NCI-H1105 treated with DMSO at 0.1 percent for 48 hours (cell line): ENCODE results near the gene ZNF740.
"Not testable (repeated sequence)": the region's sequence is repeated elsewhere in the genome, so short reads cannot be mapped to it uniquely, and the experiment has no call there.

Source experiments
- DNase-seq: peaks from one replicate; lab custom pipeline; 2025; lab: John Stamatoyannopoulos, UW

ZNF740 gene

GRCh38 chr12:53180220-53180930 lies at the start of gene ZNF740, which contains the start of gene CSAD:
TSS of gene ZNF740 (plus strand) at chr12:53180722. CDS start at chr12:53181984, 1,262 bp downstream.
TSS of gene CSAD (minus strand) at chr12:53180925. CDS start at chr12:53173470, 7,455 bp downstream.
- peak; percentile 86 for DNase-seq

- no peak for DNase-seq
Observed at GRCh38 chr12:53131844-53132243, 48.7 kb upstream of the ZNF740 start.

- no peak for DNase-seq
Observed at GRCh38 chr12:53133722-53134121, 46.8 kb upstream of the ZNF740 start.

- DNase-seq: no peak
Observed at GRCh38 chr12:53143355-53143754, 37.2 kb upstream of the ZNF740 start.

- DNase-seq: no peak
Observed at GRCh38 chr12:53145383-53146260, 34.9 kb upstream of the ZNF740 start.

- DNase-seq: no peak
Observed at GRCh38 chr12:53147181-53147580, 33.3 kb upstream of the ZNF740 start.

- DNase-seq: no peak
Observed at GRCh38 chr12:53147653-53148052, 32.9 kb upstream of the ZNF740 start.

GRCh38 chr12:53151039-53151438 lies 29.5 kb upstream of the ZNF740 start:
- no peak for DNase-seq

- DNase-seq: no peak
Observed at GRCh38 chr12:53152390-53152789, 28.1 kb upstream of the ZNF740 start.

GRCh38 chr12:53159195-53159839 lies 21.2 kb upstream of the ZNF740 start:
- peak; percentile 56 for DNase-seq

GRCh38 chr12:53160000-53160399 lies 20.5 kb upstream of the ZNF740 start:
- DNase-seq: no peak

- DNase-seq: no peak
Observed at GRCh38 chr12:53160673-53161072, 19.8 kb upstream of the ZNF740 start.

GRCh38 chr12:53161119-53161911 lies 19.2 kb upstream of the ZNF740 start:
- DNase-seq: no peak

- not testable (repeated sequence) for DNase-seq
Observed at GRCh38 chr12:53163008-53163407, 17.5 kb upstream of the ZNF740 start.

GRCh38 chr12:53166837-53167236 lies 13.7 kb upstream of the ZNF740 start:
- DNase-seq: no peak

GRCh38 chr12:53169644-53170043 lies 10.9 kb upstream of the ZNF740 start:
- DNase-seq: no peak

GRCh38 chr12:53170215-53170614 lies 10.3 kb upstream of the ZNF740 start:
- no peak for DNase-seq

- no peak for DNase-seq
Observed at GRCh38 chr12:53170876-53171724, 9.4 kb upstream of the ZNF740 start.

GRCh38 chr12:53171725-53172329 lies 8.7 kb upstream of the ZNF740 start:
- DNase-seq: peak; percentile 7

- no peak for DNase-seq
Observed at GRCh38 chr12:53172352-53172751, 8.2 kb upstream of the ZNF740 start.
